Motor neuron (in vitro differentiated cells): ENCODE measurements around the gene BCOR. TPM values are rescaled to one million over a fixed set of nuclear protein-coding genes. Genes with fewer than 3 reads are reported as not detected.

Source experiments
- ATAC-seq, 8 experiments: fragments of 200-7000 bp; cut with Tn5 transposase; replicated peaks in 6 of 8; 2 replicates each; pipeline ENCODE4 v1.8.0; 2021; ENCODE audit warnings: mild to moderate bottlenecking in 8 of 8, moderate library complexity in 8 of 8
- H3K27ac ChIP-seq, 2 donors: fragments of 250-450 bp; sonication (Bioruptor Pico); 2 replicates each; pipeline ENCODE4 v1.9.0; 2021; ENCODE audit warnings: antibody characterized with exemption in 2 of 2, mild to moderate bottlenecking in 2 of 2, moderate library complexity in 1 of 2
- H3K4me1 ChIP-seq, 2 donors: fragments of 250-450 bp; sonication (Bioruptor Pico); replicated peaks in 1 of 2; 2 replicates each; pipeline ENCODE4 v1.6.1; 2021; ENCODE audit warnings: antibody characterized with exemption in 2 of 2, mild to moderate bottlenecking in 2 of 2, moderate library complexity in 1 of 2
- H3K4me3 ChIP-seq, 5 donors: fragments of 250-450 bp; sonication (Bioruptor Pico); 2 replicates each; pipeline ENCODE4 v1.9.0; 2021; ENCODE audit warnings: antibody characterized with exemption in 5 of 5, mild to moderate bottlenecking in 5 of 5, moderate library complexity in 4 of 5
- WGBS, 10 experiments: fragments of 450-650 bp; shearing (Covaris generic); methylation state at CpG; one replicate each; pipeline ENCODE4 v1.0.0; 2022; 5-methylcytosine and 5-hydroxymethylcytosine counted together
- in situ Hi-C, 9 experiments: fragments of 400-800 bp; cut with MboI; loops; one replicate each; pipeline ENCODE4 v1.15.0; 2021; ENCODE audit warnings: low sequenced_read_pairs in 9 of 9, low pct_unique_long_range_greater_than_20kb in 2 of 9; ENCODE audit not compliant: unreplicated experiment in 9 of 9
- total RNA-seq, 8 experiments: library from RNA; unstranded; fragments of 300-600 nt; gene quantifications; 2 replicates each; pipeline versions ENCODE4 v1.2.3 to v1.2.4, GENCODE V29; 2022

Gene BCOR
- total RNA-seq, 8 experiments from 2014 or later = 12.1 to 102 (median 42.6) TPM

DNA sequence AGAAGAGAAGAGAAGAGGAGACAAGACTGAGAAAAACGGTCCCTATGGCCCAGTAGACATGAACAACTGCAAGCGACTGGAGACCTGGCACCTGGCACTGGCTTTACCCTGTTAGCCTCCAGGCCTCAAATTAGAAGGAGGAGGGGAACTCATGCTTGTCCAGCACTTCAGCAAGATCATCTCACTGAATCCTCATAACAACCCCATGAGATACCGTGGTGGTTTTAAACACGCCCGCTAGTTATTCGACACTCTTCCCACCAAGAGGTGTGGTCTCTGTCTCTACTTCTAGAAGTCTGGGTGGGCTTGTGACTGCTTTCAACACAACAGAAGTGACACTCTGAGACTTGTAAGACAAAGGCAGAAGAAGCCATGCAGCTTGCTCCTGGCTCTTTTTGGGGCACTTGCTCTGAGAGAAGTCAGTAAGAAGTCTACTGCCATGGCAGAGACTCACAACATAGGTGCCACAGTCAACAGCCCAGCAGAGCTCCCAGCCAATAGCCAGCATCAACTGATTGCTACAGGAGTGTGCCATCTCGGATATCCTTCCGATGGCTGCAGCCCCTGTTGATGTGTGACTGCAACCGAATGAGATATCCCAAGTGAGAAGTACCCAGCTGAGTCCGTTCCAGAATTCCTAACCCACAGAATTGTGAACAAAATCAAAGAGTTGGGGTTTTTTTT is 34.0 kb upstream of the BCOR start:
- H3K27ac ChIP-seq = no peak overlapping the region

DNA sequence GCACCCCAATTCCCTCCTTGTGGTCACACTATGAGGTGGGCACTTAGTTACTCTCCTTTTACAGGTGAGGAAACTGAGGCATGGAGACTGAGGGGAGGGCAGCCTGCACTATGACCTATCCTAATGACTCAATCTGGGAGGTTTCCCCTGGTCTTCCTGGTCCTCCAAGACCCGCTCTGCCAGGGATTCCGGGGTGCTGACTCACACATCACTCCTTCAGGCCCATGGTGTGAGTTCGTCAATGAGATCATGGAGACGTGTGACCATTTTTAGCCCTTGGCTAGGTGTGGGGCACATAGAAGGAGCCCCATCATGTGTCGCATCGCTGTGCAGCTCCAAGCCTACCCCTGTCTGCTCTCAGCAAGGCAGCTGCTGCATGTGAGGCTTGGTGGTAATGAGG is 32.4 kb upstream of the BCOR start:
- peak in 5 of 8 experiments; percentile 42 to 82 (median 63) for ATAC-seq
- Histone ChIP-seq H3K27ac (no peak overlapping the region), H3K4me3 (no peak overlapping the region), H3K4me1 (no peaks in the 10 kb centered on the region)
- 64 to 87% methylated on average over 3 of the region's 6 CpGs; no CpG with 5 or more reads in 8 of the 10 experiments for WGBS, 10 experiments
- in situ Hi-C loops = no loop called here

More for the DNA sequence above, 34.0 kb upstream of the BCOR start:
- ATAC-seq = no peak
- Histone ChIP-seq H3K4me3 (no peak overlapping the region), H3K4me1 (no peaks in the 10 kb centered on the region)
- 60 to 100% (median 72%) methylated on average over 1 to 8 of the region's 10 CpGs; no CpG with 5 or more reads in 7 of the 10 experiments for WGBS, 10 experiments
- in situ Hi-C loops = no loop called here

DNA sequence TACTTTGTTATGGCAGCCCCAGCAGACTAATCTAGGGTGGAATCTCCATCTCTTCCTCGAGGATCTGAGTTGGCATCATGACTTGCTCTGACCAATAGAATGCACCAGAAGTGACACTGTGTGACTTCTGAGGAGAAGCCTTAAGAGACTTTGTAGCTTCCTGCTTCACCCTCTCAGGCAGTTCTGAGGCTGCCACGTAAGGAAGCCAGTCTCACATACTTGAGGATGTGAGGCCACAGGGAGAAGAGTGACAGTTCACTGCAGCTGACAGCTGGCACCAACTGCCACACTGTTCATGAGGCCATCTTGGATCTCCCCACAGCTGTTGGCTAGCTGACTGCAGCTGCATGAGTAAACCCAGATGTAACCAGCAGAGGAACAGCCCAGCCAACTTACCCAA is 29.3 kb upstream of the BCOR start:
- in situ Hi-C loops = no loop called here
- H3K4me1 ChIP-seq = no peaks in the 10 kb centered on the region
- H3K4me3 ChIP-seq = no peak overlapping the region
- no peak for ATAC-seq
- no peak overlapping the region for H3K27ac ChIP-seq
- 20 to 60% (median 54%) methylated on average over 1 to 2 of the region's 2 CpGs; no CpG with 5 or more reads in 7 of the 10 experiments for WGBS, 10 experiments

DNA sequence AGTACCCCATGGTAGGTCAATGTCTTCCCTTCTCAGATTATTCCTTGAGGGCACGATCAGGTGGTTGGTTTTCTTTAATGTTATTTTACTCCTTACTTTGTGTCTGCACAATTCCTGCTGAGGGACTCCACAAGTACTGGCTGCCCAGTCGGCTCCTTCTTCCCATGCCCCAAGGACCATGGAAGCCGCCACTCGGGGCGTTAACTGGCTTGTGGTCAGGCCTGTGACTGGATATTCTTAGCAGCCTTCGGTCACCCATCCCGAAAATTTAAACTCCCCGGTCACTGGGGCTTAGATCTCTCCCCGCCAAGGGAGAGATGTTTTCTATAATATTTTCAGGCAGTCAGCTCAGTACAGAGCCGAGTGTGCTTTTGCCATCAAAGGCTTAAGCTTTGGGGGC is 24.7 kb upstream of the BCOR start:
- ATAC-seq = no peak
- WGBS, 10 experiments = 63 to 100% (median 83%) methylated on average over 1 to 10 of the region's 10 CpGs; no CpG with 5 or more reads in 6 of the 10 experiments
- Histone ChIP-seq H3K4me1 (no peaks in the 10 kb centered on the region), H3K4me3 (no peak overlapping the region), H3K27ac (no peak overlapping the region)
- in situ Hi-C loops = no loop called here

DNA sequence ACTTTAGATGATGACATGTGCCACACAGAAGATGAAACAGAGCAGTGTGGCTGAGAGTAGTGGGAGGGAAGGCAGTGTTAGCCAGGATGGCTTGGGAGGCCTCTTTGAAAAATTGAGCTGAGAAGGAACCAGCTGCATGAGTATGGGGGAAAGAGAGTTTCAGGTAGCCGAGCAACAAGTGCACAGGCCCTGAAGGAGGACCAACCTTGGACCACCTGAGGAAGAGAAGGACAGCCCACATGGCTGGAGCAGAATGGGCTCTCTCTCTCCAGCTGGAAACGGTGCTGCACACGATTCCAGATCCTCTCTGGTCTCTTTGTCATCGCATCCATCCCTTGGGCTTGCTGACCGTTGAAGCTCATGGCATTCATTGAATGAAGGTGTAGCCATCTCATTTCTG is 23.9 kb upstream of the BCOR start:
- in situ Hi-C loops = no loop called here
- WGBS, 10 experiments = 20 to 26% (median 20%) methylated on average over 1 to 4 of the region's 5 CpGs; no CpG with 5 or more reads in 7 of the 10 experiments
- no peak for ATAC-seq

DNA sequence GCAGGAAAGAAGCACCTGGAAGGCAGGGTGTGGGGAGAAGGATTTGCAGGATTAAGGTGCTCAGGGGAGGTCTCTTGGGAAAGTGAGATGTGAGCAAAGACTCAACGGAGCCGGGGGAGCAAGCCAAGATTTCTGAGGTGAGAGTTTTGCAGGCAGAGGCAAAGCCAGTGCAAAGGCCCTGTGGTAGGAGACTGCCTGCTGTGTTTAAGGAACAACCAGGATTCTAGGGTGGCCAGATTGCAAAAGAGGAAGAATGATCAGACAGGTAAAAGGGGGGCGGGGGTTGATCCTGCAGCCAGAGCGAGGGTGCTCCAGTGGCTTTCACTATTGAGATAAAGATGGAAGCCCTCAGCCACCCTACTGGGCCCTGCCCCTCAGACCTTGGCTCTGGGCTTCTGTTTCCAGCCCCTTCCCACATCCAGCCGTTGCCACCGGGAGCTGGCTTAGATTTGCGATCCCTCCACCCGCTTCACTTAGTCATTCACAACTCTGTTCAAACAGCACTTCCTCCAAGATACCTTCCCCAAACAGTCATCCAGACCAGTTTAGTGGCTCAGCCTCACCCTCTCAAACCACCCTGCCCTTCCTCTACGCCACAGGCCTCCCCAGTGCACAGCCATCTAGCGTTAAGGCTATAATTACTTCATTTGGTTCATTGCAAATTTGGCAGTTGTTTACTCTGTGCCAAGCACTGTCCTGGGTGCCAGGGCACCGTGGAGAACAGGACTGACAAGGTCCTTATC is 23.3 kb upstream of the BCOR start:
- ATAC-seq = no peak
- in situ Hi-C loops = no loop called here
- Histone ChIP-seq H3K4me3 (no peak overlapping the region), H3K4me1 (no peaks in the 10 kb centered on the region), H3K27ac (no peak overlapping the region)
- 40 to 100% (median 66%) methylated on average over 1 to 11 of the region's 11 CpGs; no CpG with 5 or more reads in 6 of the 10 experiments for WGBS, 10 experiments

More for the DNA sequence above, 23.9 kb upstream of the BCOR start:
- Histone ChIP-seq H3K4me3 (no peak overlapping the region), H3K27ac (no peak overlapping the region), H3K4me1 (no peaks in the 10 kb centered on the region)

DNA sequence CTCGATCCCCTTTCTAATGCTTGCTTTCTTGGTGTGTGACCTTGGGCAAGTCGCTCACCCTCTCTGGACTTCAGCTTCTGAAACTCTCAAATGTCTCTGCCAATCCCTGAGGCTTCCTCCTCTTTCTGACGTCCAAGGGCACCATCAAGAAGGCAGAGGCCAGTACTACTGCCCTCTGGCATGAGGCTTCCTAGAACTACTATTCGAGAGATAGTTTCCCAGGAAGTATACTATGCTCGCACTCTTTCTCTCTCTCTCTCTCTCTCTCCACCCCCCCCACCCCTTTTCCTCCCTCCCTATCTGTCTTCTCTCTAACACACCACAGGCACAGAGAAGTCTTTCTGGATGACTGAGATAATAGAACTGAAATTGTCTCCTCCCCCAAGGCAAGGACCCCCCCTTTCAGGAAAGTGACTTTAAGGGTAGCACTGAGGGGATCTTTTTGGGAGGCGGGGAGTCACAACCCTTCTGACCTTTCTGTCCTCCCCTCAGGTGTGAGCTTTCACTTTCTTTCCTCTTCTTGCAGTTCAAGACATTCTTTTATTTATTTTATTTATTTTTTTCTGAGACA is 20.0 kb upstream of the BCOR start:
- no peak overlapping the region for H3K27ac ChIP-seq
- in situ Hi-C loops = no loop called here
- no peak overlapping the region for H3K4me3 ChIP-seq
- no peak for ATAC-seq
- H3K4me1 ChIP-seq = no peaks in the 10 kb centered on the region
- WGBS, 10 experiments = 71 to 100% (median 83%) methylated on average over 1 to 3 of the region's 6 CpGs; no CpG with 5 or more reads in 6 of the 10 experiments

DNA sequence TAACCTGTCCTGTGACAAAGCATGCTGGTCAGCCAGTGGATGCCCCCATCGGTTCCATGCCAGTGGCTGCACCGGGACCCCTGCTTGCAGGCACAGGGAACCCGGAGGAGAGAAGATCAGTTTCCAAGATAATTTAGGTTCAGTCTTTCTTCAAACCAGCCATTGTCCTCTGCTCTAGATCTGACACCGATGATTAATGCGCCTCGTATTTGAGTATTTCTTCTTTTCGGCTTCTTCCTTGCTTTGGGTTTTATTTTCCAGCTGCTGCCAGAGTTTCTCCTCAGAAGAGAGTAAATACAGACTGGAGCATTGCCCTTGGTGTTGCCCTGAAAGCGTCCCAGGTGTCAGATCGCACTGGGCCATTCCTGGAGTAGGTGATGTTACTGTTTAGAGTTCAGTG is 19.2 kb upstream of the BCOR start:
- H3K4me1 ChIP-seq = no peaks in the 10 kb centered on the region
- WGBS, 10 experiments = 20 to 100% (median 72%) methylated on average over 1 to 3 of the region's 9 CpGs; no CpG with 5 or more reads in 7 of the 10 experiments
- in situ Hi-C loops = no loop called here
- no peak for ATAC-seq
- no peak overlapping the region for H3K4me3 ChIP-seq
- no peak overlapping the region for H3K27ac ChIP-seq

DNA sequence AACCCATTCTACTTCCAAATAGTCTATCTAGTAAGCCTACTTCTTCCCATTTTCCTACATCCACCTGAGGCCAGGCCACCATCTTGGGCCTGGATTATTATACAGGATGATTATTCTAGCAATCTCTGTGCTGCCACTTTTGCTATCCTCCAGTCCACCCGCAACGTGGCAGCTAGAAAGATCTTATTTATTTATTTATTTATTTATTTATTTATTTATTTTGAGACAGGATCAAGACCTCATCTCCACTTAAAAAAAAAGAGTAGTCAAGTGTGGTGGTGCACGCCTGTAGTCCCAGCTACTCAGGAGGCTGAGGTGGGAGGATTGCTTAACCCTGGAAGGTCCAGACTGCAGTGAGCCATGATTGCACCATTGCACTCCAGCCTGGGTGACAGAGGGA is 15.2 kb upstream of the BCOR start:
- peaks cover 0 to 8% of the 10 kb centered on the region in 2 donors for H3K4me1 ChIP-seq
- WGBS, 10 experiments = 22 to 100% (median 89%) methylated on average over 1 to 3 of the region's 3 CpGs; no CpG with 5 or more reads in 4 of the 10 experiments
- in situ Hi-C loops = no loop called here
- no peak overlapping the region for H3K27ac ChIP-seq
- ATAC-seq = no peak
- H3K4me3 ChIP-seq = no peak overlapping the region

DNA sequence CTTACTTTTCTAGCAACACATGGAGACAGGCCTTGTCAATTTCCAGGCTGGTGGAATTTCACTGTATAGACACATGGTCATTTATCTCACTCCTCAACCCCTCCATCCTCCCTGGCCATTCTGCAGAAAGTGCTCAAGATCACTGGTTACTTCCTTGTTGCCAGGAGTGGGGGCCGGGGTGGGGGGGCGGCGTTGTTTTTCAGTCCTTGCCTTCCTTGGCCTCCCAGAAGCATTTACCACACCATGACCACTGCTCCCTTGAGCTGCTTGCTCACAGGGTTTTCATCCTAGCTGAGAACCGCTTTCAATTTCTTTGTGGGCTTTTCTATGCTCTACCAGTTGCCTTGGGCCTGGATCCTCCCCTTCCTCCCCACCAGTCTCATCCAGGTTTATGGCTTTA is 14.1 kb upstream of the BCOR start:
- Histone ChIP-seq H3K4me3 (no peak overlapping the region), H3K27ac (no peak overlapping the region), H3K4me1 (peaks cover 6 to 14% of the 10 kb centered on the region in 2 donors)
- WGBS, 10 experiments = 20 to 86% (median 73%) methylated on average over 1 of the region's 4 CpGs; no CpG with 5 or more reads in 6 of the 10 experiments
- no peak for ATAC-seq
- in situ Hi-C loops = no loop called here

DNA sequence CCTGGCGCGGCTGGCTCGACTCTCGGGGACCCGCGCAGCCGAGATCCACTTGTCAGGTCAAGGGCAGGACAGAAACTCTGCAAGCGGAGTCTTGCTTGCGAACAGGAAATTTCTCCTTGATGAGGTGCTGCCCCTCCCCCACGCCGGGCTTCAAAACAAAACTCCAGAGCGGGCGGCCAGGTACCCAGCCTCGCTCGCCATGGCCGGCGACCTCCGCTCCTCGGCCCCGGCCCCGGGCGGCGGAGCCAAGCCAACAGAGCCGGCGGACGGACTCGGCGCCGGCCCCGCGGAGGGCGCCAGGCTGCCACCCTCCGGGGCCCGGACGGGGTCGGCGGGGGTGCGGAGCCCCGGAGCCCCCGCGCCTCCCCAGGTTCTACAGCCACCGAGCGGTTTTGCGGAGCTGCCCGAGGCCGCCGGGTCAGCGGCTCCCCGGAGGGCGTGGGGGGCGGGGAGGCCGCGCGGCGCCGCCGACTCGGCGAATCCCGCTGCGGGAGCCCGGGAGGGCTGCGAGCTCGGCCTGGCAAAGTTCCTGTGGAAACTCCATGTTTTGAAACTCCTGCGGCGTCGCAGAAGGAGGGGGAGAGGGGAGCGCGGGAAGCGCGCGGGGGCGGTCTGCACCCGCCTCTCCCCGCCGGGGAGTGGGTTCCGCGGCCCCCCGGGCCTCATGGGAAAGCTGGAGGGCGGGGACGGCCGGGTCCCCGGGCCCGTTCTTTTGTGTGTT is 11.7 kb upstream of the BCOR start:
- ATAC-seq = no peak
- whole genome bisulfite sequencing, 10 experiments = no CpG with 5 or more reads among the region's 84 CpGs
- in situ Hi-C loops = no loop called here
- H3K27ac ChIP-seq = peak overlapping the region; percentile 93 to 95
- peak overlapping the region; percentile 40 to 48 (median 45) for H3K4me3 ChIP-seq
- peaks cover 6 to 17% of the 10 kb centered on the region in 2 donors for H3K4me1 ChIP-seq

DNA sequence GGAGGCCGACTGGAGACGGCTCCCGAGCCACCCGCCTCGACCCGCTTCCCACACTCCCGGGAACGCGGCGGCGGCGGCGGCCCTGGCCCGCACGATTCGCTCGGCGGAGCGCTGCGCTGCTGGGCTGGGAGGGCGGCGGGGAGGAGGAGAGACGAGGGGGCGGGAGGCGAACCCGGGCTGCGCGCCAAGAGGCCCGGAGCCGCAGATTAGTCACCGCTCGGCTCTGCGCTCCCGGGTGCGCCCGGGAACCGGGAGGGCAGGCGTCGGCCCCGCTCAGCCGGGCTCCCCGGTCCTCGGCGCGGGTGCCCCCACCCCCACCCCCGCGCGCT is 11.2 kb upstream of the BCOR start:
- in situ Hi-C loops = no loop called here

More for the DNA sequence above, 11.2 kb upstream of the BCOR start:
- peak overlapping the region; percentile 93 to 95 for H3K27ac ChIP-seq
- WGBS, 10 experiments = no CpG with 5 or more reads among the region's 48 CpGs
- H3K4me3 ChIP-seq = peak overlapping the region; percentile 40 to 48 (median 45)
- peaks cover 11 to 22% of the 10 kb centered on the region in 2 donors for H3K4me1 ChIP-seq
- peak; percentile 14 to 60 (median 32) for ATAC-seq
